Fibroblast of skin of left quadriceps (primary cell): ENCODE measurements around the gene ZP4.

Experiments
- DNase-seq, 2 experiments: peaks; one replicate each; pipeline ENCODE4 v3.0.0-alpha.2; 2013; ENCODE audit warnings: low read depth in 2 of 2

ZP4 gene

GRCh38 chr1:237890822-237891221 lies at the start of gene ZP4:
TSS of gene ZP4 (minus strand) at chr1:237890922. CDS start at chr1:237890635, 287 bp downstream.
- no peak for DNase-seq

- no peak for DNase-seq
Observed at GRCh38 chr1:237938553-237938952, 47.8 kb upstream of the ZP4 start.

- DNase-seq: no peak
Observed at GRCh38 chr1:237938068-237938467, 47.3 kb upstream of the ZP4 start.

- DNase-seq: no peak
Observed at GRCh38 chr1:237932816-237933215, 42.1 kb upstream of the ZP4 start.

GRCh38 chr1:237931581-237931980 lies 40.9 kb upstream of the ZP4 start:
- no peak for DNase-seq

GRCh38 chr1:237927198-237927597 lies 36.5 kb upstream of the ZP4 start:
- DNase-seq: no peak

GRCh38 chr1:237921306-237921705 lies 30.6 kb upstream of the ZP4 start:
- DNase-seq: no peak

GRCh38 chr1:237913345-237913744 lies 22.6 kb upstream of the ZP4 start:
- no peak for DNase-seq

GRCh38 chr1:237911911-237912310 lies 21.2 kb upstream of the ZP4 start:
- DNase-seq: no peak

GRCh38 chr1:237910834-237911233 lies 20.1 kb upstream of the ZP4 start:
- DNase-seq: no peak

GRCh38 chr1:237903961-237904360 lies 13.2 kb upstream of the ZP4 start:
- no peak for DNase-seq

- no peak for DNase-seq
Observed at GRCh38 chr1:237902960-237903743, 12.4 kb upstream of the ZP4 start.

GRCh38 chr1:237901299-237901934 lies 10.7 kb upstream of the ZP4 start:
- no peak for DNase-seq

GRCh38 chr1:237895630-237896029 lies 4.9 kb upstream of the ZP4 start:
- DNase-seq: no peak

GRCh38 chr1:237894131-237894530 lies 3.4 kb upstream of the ZP4 start:
- no peak for DNase-seq

GRCh38 chr1:237891979-237892378 lies 1.3 kb upstream of the ZP4 start:
- DNase-seq: no peak

- DNase-seq: no peak
Observed at GRCh38 chr1:237891266-237891665, 544 bp upstream of the ZP4 start.

GRCh38 chr1:237890416-237890815 lies 306 bp downstream of the ZP4 start:
- no peak for DNase-seq

- DNase-seq: no peak
Observed at GRCh38 chr1:237888143-237888542, 2.6 kb downstream of the ZP4 start.

GRCh38 chr1:237887542-237887941 lies 3.2 kb downstream of the ZP4 start:
- DNase-seq: no peak

GRCh38 chr1:237884237-237884636 lies 6.5 kb downstream of the ZP4 start:
- DNase-seq: no peak

- DNase-seq: peak; percentile 44 to 46
Observed at GRCh38 chr1:237879195-237879594, 11.5 kb downstream of the ZP4 start.

- no peak for DNase-seq
Observed at GRCh38 chr1:237878406-237878805, 12.3 kb downstream of the ZP4 start.
